Measurements from ENCODE around the gene RNASE9. TPM values are rescaled to one million over a fixed set of nuclear protein-coding genes. Genes with fewer than 3 reads are reported as not detected.

RNASE9 gene
- total and polyA plus RNA-seq, 2 donors from 2014 or later = not detected

Other genes with a start within 250 kb of the RNASE9 start
- gene CCNB1IP1, start 227.8 kb downstream of the RNASE9 start, total RNA-seq = 25.7 TPM
- 58.2 TPM for gene CCNB1IP1, start 227.8 kb downstream of the RNASE9 start, polyA plus RNA-seq (ENCODE audit: insufficient read depth, low read depth, low replicate concordance)
- gene PARP2, start 217.4 kb downstream of the RNASE9 start, total RNA-seq = 18.4 TPM
- 14.4 TPM for gene PARP2, start 217.4 kb downstream of the RNASE9 start, polyA plus RNA-seq (ENCODE audit: insufficient read depth, low read depth, low replicate concordance)
- 45.2 TPM for gene TEP1, start 147.5 kb downstream of the RNASE9 start, total RNA-seq
- 11.2 TPM for gene TEP1, start 147.5 kb downstream of the RNASE9 start, polyA plus RNA-seq (ENCODE audit: insufficient read depth, low read depth, low replicate concordance)
- 0.72 TPM for gene KLHL33, start 124.9 kb downstream of the RNASE9 start, total RNA-seq
- gene KLHL33, start 124.9 kb downstream of the RNASE9 start, polyA plus RNA-seq (ENCODE audit: insufficient read depth, low read depth, low replicate concordance) = 0.24 TPM
- gene OSGEP, start 106.2 kb downstream of the RNASE9 start, total RNA-seq = 32.4 TPM
- 30.3 TPM for gene OSGEP, start 106.2 kb downstream of the RNASE9 start, polyA plus RNA-seq (ENCODE audit: insufficient read depth, low read depth, low replicate concordance)
- gene APEX1, start 105.8 kb downstream of the RNASE9 start, total RNA-seq = 119 TPM
- gene APEX1, start 105.8 kb downstream of the RNASE9 start, polyA plus RNA-seq (ENCODE audit: insufficient read depth, low read depth, low replicate concordance) = 109 TPM
- gene PIP4P1, start 99.6 kb downstream of the RNASE9 start, total RNA-seq = 35.7 TPM
- gene PIP4P1, start 99.6 kb downstream of the RNASE9 start, polyA plus RNA-seq (ENCODE audit: insufficient read depth, low read depth, low replicate concordance) = 33.3 TPM
- 80.7 TPM for gene PNP, start 91.6 kb downstream of the RNASE9 start, total RNA-seq
- gene PNP, start 91.6 kb downstream of the RNASE9 start, polyA plus RNA-seq (ENCODE audit: insufficient read depth, low read depth, low replicate concordance) = 183 TPM
- 0.57 TPM for gene RNASE10, start 55.5 kb downstream of the RNASE9 start, total RNA-seq
- 0.69 TPM for gene RNASE10, start 55.5 kb downstream of the RNASE9 start, polyA plus RNA-seq (ENCODE audit: insufficient read depth, low read depth, low replicate concordance)
- gene RNASE11, start 27.0 kb upstream of the RNASE9 start, total RNA-seq = not detected
- gene RNASE11, start 27.0 kb upstream of the RNASE9 start, polyA plus RNA-seq (ENCODE audit: insufficient read depth, low read depth, low replicate concordance) = not detected
- gene RNASE12, start 30.3 kb upstream of the RNASE9 start, total RNA-seq = not detected
- not detected for gene RNASE12, start 30.3 kb upstream of the RNASE9 start, polyA plus RNA-seq (ENCODE audit: insufficient read depth, low read depth, low replicate concordance)
- not detected for gene OR6S1, start 80.6 kb upstream of the RNASE9 start, total RNA-seq
- not detected for gene OR6S1, start 80.6 kb upstream of the RNASE9 start, polyA plus RNA-seq (ENCODE audit: insufficient read depth, low read depth, low replicate concordance)
- 22.8 TPM for gene RNASE4, start 123.5 kb upstream of the RNASE9 start, total RNA-seq
- gene RNASE4, start 123.5 kb upstream of the RNASE9 start, polyA plus RNA-seq (ENCODE audit: insufficient read depth, low read depth, low replicate concordance) = 40.4 TPM
- 19.4 TPM for gene ANG, start 127.7 kb upstream of the RNASE9 start, total RNA-seq
- gene ANG, start 127.7 kb upstream of the RNASE9 start, polyA plus RNA-seq (ENCODE audit: insufficient read depth, low read depth, low replicate concordance) = 24.5 TPM
- gene EDDM3A, start 184.8 kb upstream of the RNASE9 start, total RNA-seq = not detected
- gene EDDM3A, start 184.8 kb upstream of the RNASE9 start, polyA plus RNA-seq (ENCODE audit: insufficient read depth, low read depth, low replicate concordance) = 1.8 TPM
- gene EDDM3B, start 207.4 kb upstream of the RNASE9 start, total RNA-seq = not detected
- not detected for gene EDDM3B, start 207.4 kb upstream of the RNASE9 start, polyA plus RNA-seq (ENCODE audit: insufficient read depth, low read depth, low replicate concordance)
- 15.4 TPM for gene RNASE6, start 220.2 kb upstream of the RNASE9 start, total RNA-seq
- gene RNASE6, start 220.2 kb upstream of the RNASE9 start, polyA plus RNA-seq (ENCODE audit: insufficient read depth, low read depth, low replicate concordance) = 6.0 TPM
- 201 TPM for gene RNASE1, start 241.8 kb upstream of the RNASE9 start, total RNA-seq
- gene RNASE1, start 241.8 kb upstream of the RNASE9 start, polyA plus RNA-seq (ENCODE audit: insufficient read depth, low read depth, low replicate concordance) = 476 TPM

Data from kidney (tissue), 2 donors.